ENCODE measurements around the gene ATP5MK. TPM values are rescaled to one million over a fixed set of nuclear protein-coding genes. Genes with fewer than 3 reads are reported as not detected.

ATP5MK gene
- total and polyA plus RNA-seq, 12 donors, result 936 to 3,857 (median 1,276) TPM

DNA sequence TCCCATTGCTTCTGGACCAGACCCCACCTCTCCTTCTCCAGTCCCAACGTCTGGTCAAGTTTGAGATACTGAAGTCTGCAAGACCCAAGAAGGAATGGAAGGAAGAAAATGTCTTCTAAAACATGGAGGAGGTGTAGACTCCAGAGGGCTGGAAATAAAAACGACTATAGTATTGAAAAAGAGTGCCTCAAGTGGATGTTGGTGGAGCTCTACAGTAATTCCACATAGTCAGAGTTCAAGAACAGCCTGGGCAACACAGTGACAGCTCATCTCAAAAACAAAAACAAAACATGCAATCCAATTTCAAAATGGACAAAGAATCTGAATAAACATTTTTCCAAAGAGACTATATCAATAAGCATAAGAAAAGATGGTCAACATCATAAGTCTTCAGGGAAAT lies 43.0 kb downstream of the ATP5MK start:
- H3K9me3 ChIP-seq, result no peaks in the 10 kb centered on the region
- H3K36me3 ChIP-seq, result peaks cover 0 to 8% (median 0%) of the 10 kb centered on the region in 9 donors
- intact Hi-C loops (cut with DNase I), result no loop called here
- no peak for DNase-seq
- H3K27ac ChIP-seq, result no peak overlapping the region
- WGBS, 2 donors, result 30 to 33% methylated on average over 2 of the region's 2 CpGs
- no peaks in the 10 kb centered on the region for H3K27me3 ChIP-seq
- H3K4me1 ChIP-seq, result peaks cover 0 to 21% (median 11%) of the 10 kb centered on the region in 9 donors
- TF ChIP-seq, protein P1, sequence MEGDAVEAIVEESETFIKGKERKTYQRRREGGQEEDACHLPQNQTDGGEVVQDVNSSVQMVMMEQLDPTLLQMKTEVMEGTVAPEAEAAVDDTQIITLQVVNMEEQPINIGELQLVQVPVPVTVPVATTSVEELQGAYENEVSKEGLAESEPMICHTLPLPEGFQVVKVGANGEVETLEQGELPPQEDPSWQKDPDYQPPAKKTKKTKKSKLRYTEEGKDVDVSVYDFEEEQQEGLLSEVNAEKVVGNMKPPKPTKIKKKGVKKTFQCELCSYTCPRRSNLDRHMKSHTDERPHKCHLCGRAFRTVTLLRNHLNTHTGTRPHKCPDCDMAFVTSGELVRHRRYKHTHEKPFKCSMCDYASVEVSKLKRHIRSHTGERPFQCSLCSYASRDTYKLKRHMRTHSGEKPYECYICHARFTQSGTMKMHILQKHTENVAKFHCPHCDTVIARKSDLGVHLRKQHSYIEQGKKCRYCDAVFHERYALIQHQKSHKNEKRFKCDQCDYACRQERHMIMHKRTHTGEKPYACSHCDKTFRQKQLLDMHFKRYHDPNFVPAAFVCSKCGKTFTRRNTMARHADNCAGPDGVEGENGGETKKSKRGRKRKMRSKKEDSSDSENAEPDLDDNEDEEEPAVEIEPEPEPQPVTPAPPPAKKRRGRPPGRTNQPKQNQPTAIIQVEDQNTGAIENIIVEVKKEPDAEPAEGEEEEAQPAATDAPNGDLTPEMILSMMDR (IDR thresholded peaks at IDR 0.05), result no peak
- ATAC-seq, result no peak
- H3K4me3 ChIP-seq, result no peak overlapping the region

DNA sequence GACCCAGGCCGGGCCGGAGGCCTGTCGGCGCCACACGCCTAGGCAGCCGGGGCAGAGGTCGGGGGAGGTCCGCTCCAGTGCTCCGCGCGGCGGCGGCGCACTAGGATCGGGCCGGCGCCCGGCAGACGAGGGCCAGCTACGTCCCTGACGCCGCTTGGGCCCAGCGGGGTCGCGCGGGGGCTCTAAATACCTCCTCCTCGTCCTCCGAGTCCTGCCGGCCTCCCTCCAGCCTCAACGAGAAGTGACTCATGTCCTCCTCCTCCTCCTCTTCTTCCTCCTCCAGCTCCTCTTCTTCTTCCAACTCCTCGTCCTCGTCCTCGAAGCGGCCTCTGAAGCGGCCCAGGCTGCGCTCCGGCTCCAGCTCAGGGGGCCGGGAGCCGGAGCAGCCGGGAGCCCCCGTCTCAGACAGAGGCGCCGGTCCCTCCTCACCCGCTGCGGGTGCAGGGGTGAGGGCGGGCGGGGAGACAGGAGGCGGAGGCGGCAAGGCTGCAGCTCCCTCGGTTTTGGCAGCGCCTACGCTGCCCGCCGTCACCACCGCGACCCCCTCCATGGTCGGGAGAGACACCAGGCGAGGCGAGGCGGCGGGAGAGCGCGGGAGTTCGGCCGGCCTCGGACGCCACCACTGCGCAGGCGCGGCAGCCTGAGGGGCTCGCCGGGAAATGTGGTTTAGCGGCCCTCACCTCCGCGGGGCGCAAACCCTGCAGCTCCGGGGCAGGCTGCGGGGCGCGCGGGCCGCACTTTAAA lies 45.6 kb downstream of the ATP5MK start, which contains the start of gene PCGF6:
Gene PCGF6, minus strand, starts transcription at position 624 of the 744 bp plus-strand sequence. Its CDS starts 74 bp downstream, at position 550.
- no peaks in the 10 kb centered on the region for H3K9me3 ChIP-seq
- H3K36me3 ChIP-seq, result peaks cover 0 to 34% (median 17%) of the 10 kb centered on the region in 9 donors
- DNase-seq (peak; percentile 82 to 88), ATAC-seq (peak; percentile 95 to 99 (median 97))
- no peaks in the 10 kb centered on the region for H3K27me3 ChIP-seq
- intact Hi-C loops (cut with DNase I), result no loop called here
- H3K27ac ChIP-seq, result peak within 1 kb of the TSS in 9 of 10 donors; percentile 68 to 90 (median 83)
- TF ChIP-seq, protein P1 (IDR thresholded peaks at IDR 0.05), result peak in 3 of 9 donors; percentile 30 to 35 (median 32)
- 0% methylated on average over 76 to 82 of the region's 82 CpGs for WGBS, 2 donors
- H3K4me3 ChIP-seq, result peak within 1 kb of the TSS; percentile 60 to 99 (median 80)
- peaks cover 0 to 21% (median 11%) of the 10 kb centered on the region in 9 donors for H3K4me1 ChIP-seq

DNA sequence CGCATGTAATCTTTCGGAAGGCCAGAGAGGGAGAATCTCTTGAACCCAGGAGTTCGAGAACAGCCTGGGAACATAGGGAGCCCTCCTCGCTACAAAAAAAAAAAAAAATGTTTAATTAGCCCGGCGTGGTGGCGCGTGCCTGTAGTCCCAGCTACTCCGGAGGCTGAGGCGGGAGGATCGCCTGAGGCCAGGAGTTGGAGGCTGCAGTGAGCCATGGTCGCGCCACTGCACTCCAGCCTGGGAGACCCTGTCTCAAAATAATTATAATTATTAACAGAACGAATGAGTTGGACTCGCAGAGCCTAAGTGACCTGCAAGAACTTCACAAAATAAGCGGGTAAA lies 46.1 kb downstream of the ATP5MK start:
- intact Hi-C loops (cut with DNase I), result no loop called here
- Histone ChIP-seq H3K4me1 (peaks cover 0 to 21% (median 11%) of the 10 kb centered on the region in 9 donors), H3K4me3 (peak overlapping the region; percentile 60 to 99 (median 80)), H3K27ac (peak overlapping the region in 9 of 10 donors; percentile 68 to 90 (median 83)), H3K36me3 (peaks cover 0 to 40% (median 19%) of the 10 kb centered on the region in 9 donors), H3K9me3 (no peaks in the 10 kb centered on the region), H3K27me3 (no peaks in the 10 kb centered on the region)
- WGBS, 2 donors, result 55 to 60% methylated on average over 16 of the region's 16 CpGs
- peak in 2 of 8 donors; percentile 5 to 9 for ATAC-seq
- DNase-seq, result no peak
- TF ChIP-seq, protein P1 (IDR thresholded peaks at IDR 0.05), result no peak

Small RNA genes lying within 50 kb of the gene (microRNA-seq; reads per million reads assigned to microRNA genes)
- 1,168 to 1,278 reads per million in 2 donors for gene MIR1307

Other genes starting within 250 kb of the ATP5MK start
- gene NT5C2, start 203.2 kb downstream of the ATP5MK start, total RNA-seq, result 10 to 100 TPM; 35.2 to 88.2 (median 58.5) TPM
- gene NT5C2, start 203.2 kb downstream of the ATP5MK start, polyA plus RNA-seq, result 10 to 100 TPM; 23.9 to 38.7 TPM
- not detected for gene RPEL1, start 150.6 kb downstream of the ATP5MK start, total RNA-seq
- under 1 TPM in 1 of 2 donors, not detected in 1; 0.01 TPM for gene RPEL1, start 150.6 kb downstream of the ATP5MK start, polyA plus RNA-seq
- not detected for gene INA, start 119.3 kb downstream of the ATP5MK start, total RNA-seq
- gene INA, start 119.3 kb downstream of the ATP5MK start, polyA plus RNA-seq, result under 1 TPM in 1 of 2 donors, not detected in 1; 0.01 TPM
- 1 to 10 TPM; 5.5 to 8.0 (median 6.5) TPM for gene PCGF6, start 45.3 kb downstream of the ATP5MK start, total RNA-seq
- gene PCGF6, start 45.3 kb downstream of the ATP5MK start, polyA plus RNA-seq, result 1 to 10 TPM; 6.1 to 7.4 TPM
- gene TAF5, start 28.5 kb downstream of the ATP5MK start, total RNA-seq, result 1 to 10 TPM; 1.5 to 3.8 (median 2.1) TPM
- 1 to 10 TPM; 1.5 to 2.2 TPM for gene TAF5, start 28.5 kb downstream of the ATP5MK start, polyA plus RNA-seq
- gene PDCD11, start 151 bp upstream of the ATP5MK start, total RNA-seq, result 10 to 100 TPM in 8 of 10 donors, 1 to 10 TPM in 2; 9.4 to 16.9 (median 12.7) TPM
- gene PDCD11, start 151 bp upstream of the ATP5MK start, polyA plus RNA-seq, result 10 to 100 TPM; 10.9 to 15.1 TPM
- 10 to 100 TPM in 6 of 10 donors, 1 to 10 TPM in 4; 5.2 to 17.7 (median 10.9) TPM for gene CALHM2, start 55.9 kb upstream of the ATP5MK start, total RNA-seq
- 10 to 100 TPM; 12.1 to 23.5 TPM for gene CALHM2, start 55.9 kb upstream of the ATP5MK start, polyA plus RNA-seq
- not detected for gene CALHM1, start 62.4 kb upstream of the ATP5MK start, total RNA-seq
- not detected for gene CALHM1, start 62.4 kb upstream of the ATP5MK start, polyA plus RNA-seq
- not detected for gene CALHM3, start 82.8 kb upstream of the ATP5MK start, total RNA-seq
- not detected for gene CALHM3, start 82.8 kb upstream of the ATP5MK start, polyA plus RNA-seq
- gene NEURL1, start 97.2 kb upstream of the ATP5MK start, total RNA-seq, result 1 to 10 TPM in 1 of 10 donors, under 1 TPM in 7, not detected in 2; 0.05 to 1.0 (median 0.21) TPM
- under 1 TPM in 1 of 2 donors, not detected in 1; 0.06 TPM for gene NEURL1, start 97.2 kb upstream of the ATP5MK start, polyA plus RNA-seq